ENCODE data around the gene ERV3-1.
A peak's percentile ranks its signal among the peaks of the same experiment; 100 is the strongest.
"Not testable (repeated sequence)": the region's sequence is repeated elsewhere in the genome, so short reads cannot be mapped to it uniquely, and the experiment has no call there.

Gene ERV3-1

GRCh38 chr7:65006094-65006992 is at the start of gene ERV3-1:
Gene ERV3-1, minus strand, starts transcription at chr7:65006687. Its CDS starts 13,661 bp downstream, at chr7:64993026.
- DNase-seq (ENCODE audit: low spot score), result peak; percentile 95

- DNase-seq (ENCODE audit: low spot score), result not testable (repeated sequence)
These were observed 49.3 kb upstream of the ERV3-1 start for GRCh38 chr7:65055786-65056185.

- DNase-seq (ENCODE audit: low spot score), result not testable (repeated sequence)
These were observed 48.0 kb upstream of the ERV3-1 start for GRCh38 chr7:65054466-65054994.

GRCh38 chr7:65051654-65052053 is 45.2 kb upstream of the ERV3-1 start:
- DNase-seq (ENCODE audit: low spot score), result not testable (repeated sequence)

- not testable (repeated sequence) for DNase-seq (ENCODE audit: low spot score)
These were observed 44.7 kb upstream of the ERV3-1 start for GRCh38 chr7:65051139-65051538.

GRCh38 chr7:65046329-65046728 is 39.8 kb upstream of the ERV3-1 start:
- DNase-seq (ENCODE audit: low spot score), result not testable (repeated sequence)

GRCh38 chr7:65045589-65045988 is 39.1 kb upstream of the ERV3-1 start:
- not testable (repeated sequence) for DNase-seq (ENCODE audit: low spot score)

GRCh38 chr7:65038767-65039166 is 32.3 kb upstream of the ERV3-1 start:
- DNase-seq (ENCODE audit: low spot score), result peak; percentile 70

- peak; percentile 96 for DNase-seq (ENCODE audit: low spot score)
These were observed 31.5 kb upstream of the ERV3-1 start for GRCh38 chr7:65037740-65038688.

GRCh38 chr7:65036526-65036925 is 30.0 kb upstream of the ERV3-1 start:
- DNase-seq (ENCODE audit: low spot score), result not testable (repeated sequence)

- DNase-seq (ENCODE audit: low spot score), result not testable (repeated sequence)
These were observed 29.0 kb upstream of the ERV3-1 start for GRCh38 chr7:65035469-65035868.

GRCh38 chr7:65034120-65034782 is 27.8 kb upstream of the ERV3-1 start:
- not testable (repeated sequence) for DNase-seq (ENCODE audit: low spot score)

GRCh38 chr7:65033391-65033790 is 26.9 kb upstream of the ERV3-1 start:
- DNase-seq (ENCODE audit: low spot score), result not testable (repeated sequence)

- DNase-seq (ENCODE audit: low spot score), result not testable (repeated sequence)
These were observed 18.5 kb upstream of the ERV3-1 start for GRCh38 chr7:65025023-65025422.

- not testable (repeated sequence) for DNase-seq (ENCODE audit: low spot score)
These were observed 14.5 kb upstream of the ERV3-1 start for GRCh38 chr7:65020978-65021377.

GRCh38 chr7:65009881-65010280 is 3.4 kb upstream of the ERV3-1 start:
- DNase-seq (ENCODE audit: low spot score), result not testable (repeated sequence)

GRCh38 chr7:65009394-65009793 is 2.9 kb upstream of the ERV3-1 start:
- not testable (repeated sequence) for DNase-seq (ENCODE audit: low spot score)

GRCh38 chr7:65007036-65007435 is 549 bp upstream of the ERV3-1 start:
- DNase-seq (ENCODE audit: low spot score), result not testable (repeated sequence)

GRCh38 chr7:65004575-65004974 is 1.9 kb downstream of the ERV3-1 start:
- no peak for DNase-seq (ENCODE audit: low spot score)

- no peak for DNase-seq (ENCODE audit: low spot score)
These were observed 3.4 kb downstream of the ERV3-1 start for GRCh38 chr7:65002972-65003585.

GRCh38 chr7:65001291-65001814 is 5.1 kb downstream of the ERV3-1 start:
- no peak for DNase-seq (ENCODE audit: low spot score)
